H9 (cell line): ENCODE results near the gene DBI. TPM values are rescaled to one million over a fixed set of nuclear protein-coding genes. Genes with fewer than 3 reads are reported as not detected.

Experiments used
- DNase-seq: peaks from one replicate; pipeline ENCODE4 v3.0.0-alpha.2; 2017
- H2AFZ ChIP-seq: one replicate; pipeline ENCODE4 v1.6.1; 2013; ENCODE audit warnings: mild to moderate bottlenecking, low read length, control low read depth, moderate library complexity
- H2AK5ac ChIP-seq: 2 replicates; pipeline ENCODE4 v1.6.1; 2013; ENCODE audit warnings: low read length, control low read depth, mixed read lengths; ENCODE audit not compliant: insufficient read length
- H2BK120ac ChIP-seq: one replicate; pipeline ENCODE4 v1.6.1; 2013; ENCODE audit warnings: low read depth, mild to moderate bottlenecking, low read length, control low read depth, inconsistent platforms; ENCODE audit not compliant: poor library complexity, severe bottlenecking
- H2BK12ac ChIP-seq: 2 replicates; pipeline ENCODE4 v1.6.1; 2013; ENCODE audit warnings: low read length, control low read depth, mixed read lengths, low read depth; ENCODE audit not compliant: insufficient read length
- H2BK15ac ChIP-seq: 2 replicates; pipeline ENCODE4 v1.6.1; 2013; ENCODE audit warnings: low read depth, low read length, control low read depth
- H2BK20ac ChIP-seq: one replicate; pipeline ENCODE4 v1.6.1; 2013; ENCODE audit warnings: low read depth, mild to moderate bottlenecking, low read length, control low read depth, inconsistent platforms; ENCODE audit not compliant: poor library complexity, severe bottlenecking
- H2BK5ac ChIP-seq: 2 replicates; pipeline ENCODE4 v1.6.1; 2013; ENCODE audit warnings: low read length, control low read depth, mixed read lengths; ENCODE audit not compliant: insufficient read length
- H3K14ac ChIP-seq: 2 replicates; pipeline ENCODE4 v1.6.1; 2013; ENCODE audit warnings: low read length, control low read depth; ENCODE audit not compliant: insufficient read depth
- H3K18ac ChIP-seq: 2 replicates; pipeline ENCODE4 v1.6.1; 2013; ENCODE audit warnings: low read depth, mild to moderate bottlenecking, mixed read lengths, low read length, control low read depth; ENCODE audit not compliant: insufficient read length
- H3K23ac ChIP-seq: 2 replicates; pipeline ENCODE4 v1.6.1; 2013; ENCODE audit warnings: low read length, control low read depth, mixed read lengths, low read depth; ENCODE audit not compliant: insufficient read length
- H3K23me2 ChIP-seq: 2 replicates; pipeline ENCODE4 v1.6.1; 2013; ENCODE audit warnings: low read depth, mild to moderate bottlenecking, mixed read lengths, low read length, control low read depth; ENCODE audit not compliant: insufficient read length, poor library complexity, severe bottlenecking
- H3K27ac ChIP-seq: 2 replicates; pipeline ENCODE4 v1.5.1; 2013; ENCODE audit warnings: low read length, control low read depth, mixed read lengths, low read depth; ENCODE audit not compliant: insufficient read length
- H3K27me3 ChIP-seq: 2 replicates; pipeline ENCODE4 v1.6.1; 2013; ENCODE audit warnings: low read length, control low read depth, inconsistent platforms; ENCODE audit not compliant: insufficient read depth
- H3K4ac ChIP-seq: 2 replicates; pipeline ENCODE4 v1.6.1; 2013; ENCODE audit warnings: low read depth, mild to moderate bottlenecking, control low read depth, inconsistent platforms, low read length, moderate library complexity
- H3K4me1 ChIP-seq: 2 replicates; pipeline ENCODE4 v1.6.1; 2013; ENCODE audit warnings: low read length, control low read depth, inconsistent platforms; ENCODE audit not compliant: insufficient read depth
- H3K4me2 ChIP-seq: 2 replicates; pipeline ENCODE4 v1.6.1; 2013; ENCODE audit warnings: low read length, control low read depth, mixed read lengths; ENCODE audit not compliant: insufficient read length, insufficient read depth
- H3K56ac ChIP-seq: 2 replicates; pipeline ENCODE4 v1.6.1; 2013; ENCODE audit warnings: low read depth, mild to moderate bottlenecking, mixed read lengths, low read length, control low read depth; ENCODE audit not compliant: insufficient read length
- H3K79me1 ChIP-seq: 2 replicates; pipeline ENCODE4 v1.6.1; 2013; ENCODE audit warnings: low read depth, mild to moderate bottlenecking, moderate library complexity, low read length, control low read depth, inconsistent platforms; ENCODE audit not compliant: insufficient read depth, poor library complexity, severe bottlenecking
- H3K79me2 ChIP-seq: 2 replicates; pipeline ENCODE4 v1.6.1; 2013; ENCODE audit warnings: low read length, control low read depth, inconsistent platforms; ENCODE audit not compliant: insufficient read depth
- H3K9ac ChIP-seq: 2 replicates; pipeline ENCODE4 v1.6.1; 2013; ENCODE audit warnings: low read length, control low read depth, mixed read lengths; ENCODE audit not compliant: insufficient read length; ENCODE audit errors: extremely low read depth
- H3K9me3 ChIP-seq: one replicate; pipeline ENCODE4 v1.6.1; 2013; ENCODE audit warnings: low read depth, low read length, inconsistent platforms; ENCODE audit not compliant: control insufficient read depth
- H3T11ph ChIP-seq: one replicate; pipeline ENCODE4 v1.6.1; 2013; ENCODE audit warnings: mild to moderate bottlenecking, low read length, control low read depth, inconsistent platforms
- H4K20me1 ChIP-seq: one replicate; pipeline ENCODE4 v1.6.1; 2013; ENCODE audit not compliant: control insufficient read depth, insufficient read length, insufficient read depth
- H4K5ac ChIP-seq: 2 replicates; pipeline ENCODE4 v1.6.1; 2013; ENCODE audit warnings: low read depth, mild to moderate bottlenecking, mixed read lengths, low read length, control low read depth; ENCODE audit not compliant: insufficient read length
- H4K8ac ChIP-seq: replicated peaks from 2 replicates; pipeline ENCODE4 v1.6.1; 2013; ENCODE audit warnings: low read length, control low read depth, mixed read lengths, low read depth; ENCODE audit not compliant: insufficient read length
- H4K91ac ChIP-seq: 2 replicates; pipeline ENCODE4 v1.6.1; 2013; ENCODE audit warnings: low read depth, mild to moderate bottlenecking, moderate library complexity, mixed read lengths, low read length, control low read depth; ENCODE audit not compliant: insufficient read length
- H3K27ac Mint-ChIP-seq, 3 experiments: 2 replicates in 2 of 3; 3 replicates in 1 of 3; pipeline ENCODE4 v1.8.0; 2020 to 2021; ENCODE audit warnings: mixed read lengths in 3 of 3, mild to moderate bottlenecking in 1 of 3, moderate library complexity in 1 of 3
- H3K27me3 Mint-ChIP-seq: 2 replicates; pipeline ENCODE4 v1.8.0; 2021; ENCODE audit warnings: low read depth, mild to moderate bottlenecking, moderate library complexity, mixed read lengths
- H3K36me3 Mint-ChIP-seq, 3 experiments: 2 replicates in 2 of 3; 3 replicates in 1 of 3; pipeline ENCODE4 v1.8.0; 2020 to 2021; ENCODE audit warnings: low read depth in 3 of 3, mixed read lengths in 3 of 3; ENCODE audit not compliant: insufficient read depth in 1 of 3
- H3K4me1 Mint-ChIP-seq, 2 experiments: 2 replicates each; pipeline ENCODE4 v1.8.0; 2020; ENCODE audit warnings: mixed read lengths in 2 of 2
- H3K4me3 Mint-ChIP-seq, 2 experiments: 2 replicates in 1 of 2; 3 replicates in 1 of 2; pipeline ENCODE4 v1.8.0; 2020 to 2021; ENCODE audit warnings: mild to moderate bottlenecking in 2 of 2, mixed read lengths in 2 of 2, moderate library complexity in 1 of 2
- H3K9me3 Mint-ChIP-seq, 2 experiments: 2 replicates in 1 of 2; 3 replicates in 1 of 2; pipeline ENCODE4 v1.8.0; 2020; ENCODE audit warnings: mild to moderate bottlenecking in 2 of 2, mixed read lengths in 2 of 2, moderate library complexity in 1 of 2
- WGBS: extraction: QIAGEN DNeasy Blood & Tissue Kit; methylation state at CpG from one replicate; pipeline ENCODE4 v1.1.7; 2013; ENCODE audit warnings: missing lambda C conversion rate, low lambda C conversion rate, mixed read lengths; ENCODE audit not compliant: insufficient read length; ENCODE audit errors: extremely low coverage; 5-methylcytosine and 5-hydroxymethylcytosine counted together
- total RNA-seq: library from RNA; stranded (reverse); gene quantifications from 2 replicates; pipeline ENCODE4 v1.2.1, GENCODE V29; 2021
- TF ChIP-seq, protein P1 (sequence below): fragments of 200-600 bp; sonication (generic); conservative IDR thresholded peaks from 3 replicates; pipeline ENCODE4 v1.8.0; 2021; ENCODE audit warnings: antibody characterized with exemption, mild to moderate bottlenecking

Gene DBI
- total RNA-seq, 1 experiment from 2014 or later = 127 TPM

DNA sequence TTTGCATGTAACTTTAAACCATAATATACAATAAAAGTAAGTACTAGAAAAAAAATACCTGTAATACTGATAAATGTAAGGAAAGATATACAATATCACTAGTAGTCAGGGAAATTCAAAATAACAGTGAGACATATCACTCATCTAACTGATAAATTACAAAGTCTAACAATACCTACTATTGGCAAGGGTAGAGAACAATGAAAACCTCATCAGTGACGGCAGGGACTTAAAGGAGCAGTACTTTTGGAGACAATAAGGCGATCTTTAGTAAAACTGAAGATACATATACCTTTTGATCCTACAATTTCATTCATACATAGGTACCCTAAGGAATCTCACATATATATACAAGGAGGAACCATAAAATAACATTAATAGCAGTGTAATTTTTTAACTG is 25.1 kb upstream of the DBI start:
- no peak overlapping the region for H2BK120ac ChIP-seq
- H4K20me1 ChIP-seq = no peaks in the 10 kb centered on the region
- Mint-ChIP-seq H3K27me3 (no peaks in the 10 kb centered on the region), H3K9me3 (no peaks in the 10 kb centered on the region), H3K36me3 (no peaks in the 10 kb centered on the region), H3K27ac (no peak overlapping the region), H3K4me1 (no peaks in the 10 kb centered on the region), H3K4me3 (no peak overlapping the region)
- no peak overlapping the region for H3K4ac ChIP-seq
- no CpG with 5 or more reads among the region's 2 CpGs for WGBS
- no peak overlapping the region for H2BK12ac ChIP-seq
- H3K14ac ChIP-seq = no peak overlapping the region
- H3K79me1 ChIP-seq = no peaks in the 10 kb centered on the region
- no peak overlapping the region for H2AFZ ChIP-seq
- TF ChIP-seq, protein P1, sequence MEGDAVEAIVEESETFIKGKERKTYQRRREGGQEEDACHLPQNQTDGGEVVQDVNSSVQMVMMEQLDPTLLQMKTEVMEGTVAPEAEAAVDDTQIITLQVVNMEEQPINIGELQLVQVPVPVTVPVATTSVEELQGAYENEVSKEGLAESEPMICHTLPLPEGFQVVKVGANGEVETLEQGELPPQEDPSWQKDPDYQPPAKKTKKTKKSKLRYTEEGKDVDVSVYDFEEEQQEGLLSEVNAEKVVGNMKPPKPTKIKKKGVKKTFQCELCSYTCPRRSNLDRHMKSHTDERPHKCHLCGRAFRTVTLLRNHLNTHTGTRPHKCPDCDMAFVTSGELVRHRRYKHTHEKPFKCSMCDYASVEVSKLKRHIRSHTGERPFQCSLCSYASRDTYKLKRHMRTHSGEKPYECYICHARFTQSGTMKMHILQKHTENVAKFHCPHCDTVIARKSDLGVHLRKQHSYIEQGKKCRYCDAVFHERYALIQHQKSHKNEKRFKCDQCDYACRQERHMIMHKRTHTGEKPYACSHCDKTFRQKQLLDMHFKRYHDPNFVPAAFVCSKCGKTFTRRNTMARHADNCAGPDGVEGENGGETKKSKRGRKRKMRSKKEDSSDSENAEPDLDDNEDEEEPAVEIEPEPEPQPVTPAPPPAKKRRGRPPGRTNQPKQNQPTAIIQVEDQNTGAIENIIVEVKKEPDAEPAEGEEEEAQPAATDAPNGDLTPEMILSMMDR = no peak
- H4K8ac ChIP-seq = no peak overlapping the region
- H3K4me2 ChIP-seq = no peak overlapping the region
- no peak overlapping the region for H3T11ph ChIP-seq
- H2BK15ac ChIP-seq = no peak overlapping the region
- no peaks in the 10 kb centered on the region for H3K79me2 ChIP-seq
- no peaks in the 10 kb centered on the region for H3K9me3 ChIP-seq
- H3K56ac ChIP-seq = no peak overlapping the region
- no peak overlapping the region for H2BK5ac ChIP-seq
- no peak overlapping the region for H4K5ac ChIP-seq
- no peak overlapping the region for H2AK5ac ChIP-seq
- no peak for DNase-seq
- no peaks in the 10 kb centered on the region for H3K27me3 ChIP-seq
- no peak overlapping the region for H3K23ac ChIP-seq
- no peak overlapping the region for H4K91ac ChIP-seq
- H3K18ac ChIP-seq = no peak overlapping the region
- H3K23me2 ChIP-seq = no peaks in the 10 kb centered on the region
- H3K4me1 ChIP-seq = no peaks in the 10 kb centered on the region
- no peak overlapping the region for H3K27ac ChIP-seq
- H3K9ac ChIP-seq = no peak overlapping the region
- no peak overlapping the region for H2BK20ac ChIP-seq
